Ramos (cell line): ENCODE results near the gene LCK.
"Not testable (repeated sequence)": the region's sequence is repeated elsewhere in the genome, so short reads cannot be mapped to it uniquely, and the experiment has no call there.

Experiments used
- in situ Hi-C: fragments of 300-500 bp; cut with MboI; formaldehyde crosslinking; loops from one replicate; pipeline ENCODE4 v1.14.3; 2022; ENCODE audit warnings: low sequenced_read_pairs; ENCODE audit not compliant: unreplicated experiment

Gene LCK

DNA sequence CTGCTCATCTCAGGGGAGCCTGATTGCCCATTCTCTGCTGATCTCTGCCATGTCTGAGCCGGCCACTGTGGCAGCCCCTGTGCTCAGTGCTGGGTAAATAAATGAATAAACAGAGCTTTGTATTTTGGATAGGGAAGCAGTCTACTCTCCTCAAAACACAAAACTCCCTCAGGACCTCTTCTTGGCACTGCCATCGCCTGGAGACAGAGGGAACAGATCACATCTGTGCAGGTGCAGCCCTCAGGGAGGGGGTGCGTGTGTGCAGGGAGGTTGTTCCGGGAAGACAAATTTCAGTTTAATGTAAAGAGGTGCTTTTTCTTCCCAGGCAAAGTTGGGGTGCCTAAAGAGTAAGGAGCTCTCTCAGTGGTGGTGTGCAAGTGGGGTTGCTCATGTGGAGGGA, 11.7 kb upstream of the LCK start:
- in situ Hi-C loops: no loop called here

DNA sequence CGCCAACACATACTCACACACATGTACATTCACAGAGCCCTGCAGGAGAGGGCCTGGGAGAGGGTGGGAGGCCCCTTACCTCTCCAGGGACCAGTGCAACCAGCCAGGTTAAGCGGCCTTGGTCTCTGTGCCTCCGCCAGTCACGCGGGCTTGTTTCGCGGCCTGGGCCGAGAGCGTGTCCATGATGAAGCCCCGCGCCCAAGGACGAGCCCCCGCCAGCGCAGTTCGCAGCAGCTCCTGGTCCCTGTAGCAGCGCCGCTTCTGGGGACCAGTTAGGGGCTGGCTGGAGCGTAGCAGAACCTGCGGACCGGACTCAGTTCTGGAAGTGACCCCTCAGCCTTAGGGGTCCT, 11.3 kb upstream of the LCK start:
- in situ Hi-C loops: no loop called here

DNA sequence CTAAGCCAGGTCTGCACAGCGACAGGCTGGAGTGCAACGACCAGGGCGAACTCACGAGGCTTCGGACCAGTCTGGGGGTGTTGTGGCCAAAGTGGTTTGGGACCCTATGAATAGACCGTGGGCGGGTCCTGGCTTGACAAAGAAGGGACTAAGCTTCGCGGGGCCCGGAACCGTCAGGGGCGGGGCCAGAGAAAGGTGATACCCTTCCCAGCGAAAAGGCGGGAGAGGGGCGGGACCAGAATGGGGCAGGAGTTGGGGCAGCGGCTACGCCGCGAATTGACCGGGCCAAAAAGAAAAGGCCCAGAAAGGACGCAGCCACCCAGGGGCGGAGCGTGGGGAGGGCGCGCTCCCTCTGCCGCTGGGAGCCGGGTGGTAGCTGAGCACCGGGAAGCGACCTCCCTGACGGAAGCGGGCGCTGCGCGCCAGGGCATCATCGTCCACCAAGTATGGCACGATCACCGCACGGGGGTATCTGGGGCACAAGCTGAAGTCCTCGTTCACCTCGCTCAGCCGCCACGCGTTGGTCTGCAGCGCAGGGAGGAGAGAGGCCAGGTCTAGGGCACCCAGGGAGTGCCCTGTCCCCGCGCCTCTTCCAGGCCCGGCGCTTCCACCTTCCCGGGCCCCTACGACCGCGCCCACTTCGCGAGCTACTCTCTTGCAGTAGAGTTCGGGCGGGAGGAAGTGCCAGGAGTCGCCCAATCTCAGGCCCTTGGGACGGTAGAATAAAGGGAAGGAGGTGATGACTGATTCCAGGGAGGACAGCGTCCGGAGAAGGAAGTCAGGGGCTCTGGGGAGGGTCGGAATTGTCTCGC, 10.7 kb upstream of the LCK start:
- in situ Hi-C loops: no loop called here

- in situ Hi-C loops: no loop called here
Measured at GRCh38 chr1:32241001-32241763, 9.9 kb upstream of the LCK start.

DNA sequence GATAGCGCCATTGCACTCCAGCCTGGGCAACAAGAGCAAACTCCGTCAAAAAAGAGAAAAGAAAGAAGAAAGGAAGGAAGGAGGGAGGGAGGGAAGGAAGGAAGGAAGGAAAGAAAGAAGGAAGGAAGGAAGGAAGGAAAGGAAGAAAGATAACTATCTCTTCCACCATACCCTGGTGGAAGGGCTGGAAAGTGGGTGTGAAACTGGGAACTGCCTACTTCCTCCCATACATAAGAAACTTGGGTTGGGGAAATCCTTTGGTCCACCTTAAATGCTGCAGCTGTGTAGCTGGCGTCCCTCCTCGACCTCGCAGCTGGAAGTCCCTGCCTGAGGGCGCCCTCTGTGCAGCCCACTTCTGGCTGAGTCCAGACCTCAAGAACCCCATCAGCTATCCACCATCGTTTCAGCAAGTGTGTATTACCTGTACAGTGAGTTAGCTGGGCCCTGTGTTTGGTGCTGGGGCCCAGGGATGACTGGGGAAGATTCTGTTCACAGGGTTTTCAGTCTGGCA, 8.7 kb upstream of the LCK start:
- in situ Hi-C loops: no loop called here

GRCh38 chr1:32246888-32247273, 4.2 kb upstream of the LCK start, which contains the start of gene FAM167B:
FAM167B (plus strand) TSS chr1:32247222; CDS start chr1:32247422, 200 bp downstream.
- in situ Hi-C loops: no loop called here

DNA sequence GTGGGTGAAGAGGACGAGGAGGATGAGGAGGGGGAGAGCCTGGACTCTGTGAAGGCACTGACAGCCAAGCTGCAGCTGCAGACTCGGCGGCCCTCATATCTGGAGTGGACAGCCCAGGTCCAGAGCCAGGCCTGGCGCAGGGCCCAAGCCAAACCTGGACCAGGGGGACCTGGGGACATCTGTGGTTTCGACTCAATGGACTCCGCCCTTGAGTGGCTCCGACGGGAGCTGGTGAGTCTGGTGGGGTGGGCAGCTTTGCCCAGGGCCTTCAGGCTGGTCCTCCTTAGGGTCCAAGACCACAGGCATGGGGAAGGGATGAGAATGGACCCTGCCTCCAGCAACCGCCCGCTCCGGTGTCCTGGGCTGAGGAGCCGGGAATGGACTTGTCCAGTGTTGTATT, 3.6 kb upstream of the LCK start:
- in situ Hi-C loops: no loop called here

GRCh38 chr1:32247983-32248889, 2.8 kb upstream of the LCK start:
- in situ Hi-C loops: no loop called here

GRCh38 chr1:32249831-32250525, 1.1 kb upstream of the LCK start:
- in situ Hi-C loops: no loop called here

- in situ Hi-C loops: no loop called here
Measured at GRCh38 chr1:32255072-32256071, 4.3 kb downstream of the LCK start.

- in situ Hi-C loops: no loop called here
Measured at GRCh38 chr1:32256473-32257226, 5.6 kb downstream of the LCK start.

GRCh38 chr1:32257227-32257508, 6.1 kb downstream of the LCK start:
- in situ Hi-C loops: no loop called here

- in situ Hi-C loops: not testable (repeated sequence)
Measured at GRCh38 chr1:32263236-32263593, 12.2 kb downstream of the LCK start.

DNA sequence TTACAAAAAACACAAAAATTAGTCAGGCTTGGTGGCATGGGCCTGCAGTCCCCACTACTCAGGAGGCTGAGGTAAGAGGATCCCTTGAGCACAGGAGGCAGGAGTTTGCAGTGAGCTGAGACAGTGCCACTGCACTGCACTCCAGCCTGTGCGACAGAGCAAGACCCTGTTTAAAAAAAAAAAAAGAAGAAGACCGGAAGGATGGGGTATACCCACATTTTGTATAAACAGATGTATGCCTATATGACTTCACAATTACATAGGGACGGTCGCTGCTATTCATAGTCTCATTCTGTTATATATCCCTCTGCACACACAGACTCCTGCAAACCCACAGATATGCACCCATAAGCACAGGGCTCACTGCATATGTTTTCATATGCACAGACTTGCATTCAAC, 12.7 kb downstream of the LCK start:
- in situ Hi-C loops: no loop called here

GRCh38 chr1:32265846-32266245, 14.8 kb downstream of the LCK start:
- in situ Hi-C loops: no loop called here

DNA sequence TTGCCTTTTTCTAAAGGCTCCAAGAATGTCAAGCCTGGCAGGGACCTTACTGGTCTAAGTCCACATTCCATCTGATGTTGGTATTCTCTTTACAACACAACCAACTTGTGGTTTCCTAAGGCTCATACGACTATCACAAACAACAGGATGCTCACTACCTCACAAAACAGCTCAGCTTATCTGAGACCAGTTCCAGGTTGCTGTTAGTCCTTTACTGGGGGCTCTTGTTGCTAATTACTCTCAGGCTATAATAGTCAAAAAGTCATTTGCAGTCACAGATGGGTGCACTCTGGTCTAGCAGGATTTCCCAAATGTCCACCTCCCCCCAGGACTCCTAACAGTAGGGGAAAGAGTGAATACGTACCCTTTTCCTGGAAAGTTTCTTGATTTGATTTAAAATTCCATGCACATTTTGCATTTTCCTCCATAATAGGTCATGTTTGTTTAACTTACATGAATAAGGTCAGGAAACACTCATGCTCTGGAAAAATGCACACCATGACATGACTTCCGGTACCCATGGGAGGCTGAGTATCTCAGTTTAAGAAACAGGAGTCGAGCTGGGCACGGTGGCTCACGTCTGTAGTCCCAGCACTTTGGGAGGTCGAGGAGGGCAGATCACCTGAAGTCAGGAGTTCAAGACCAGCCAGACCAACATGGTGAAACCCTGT, 16.0 kb downstream of the LCK start:
- in situ Hi-C loops: no loop called here

GRCh38 chr1:32269744-32270143, 18.7 kb downstream of the LCK start:
- in situ Hi-C loops: no loop called here
